ENCODE data around the gene SSU72.
A peak's percentile ranks its signal among the peaks of the same experiment; 100 is the strongest.

The SSU72 gene

DNA sequence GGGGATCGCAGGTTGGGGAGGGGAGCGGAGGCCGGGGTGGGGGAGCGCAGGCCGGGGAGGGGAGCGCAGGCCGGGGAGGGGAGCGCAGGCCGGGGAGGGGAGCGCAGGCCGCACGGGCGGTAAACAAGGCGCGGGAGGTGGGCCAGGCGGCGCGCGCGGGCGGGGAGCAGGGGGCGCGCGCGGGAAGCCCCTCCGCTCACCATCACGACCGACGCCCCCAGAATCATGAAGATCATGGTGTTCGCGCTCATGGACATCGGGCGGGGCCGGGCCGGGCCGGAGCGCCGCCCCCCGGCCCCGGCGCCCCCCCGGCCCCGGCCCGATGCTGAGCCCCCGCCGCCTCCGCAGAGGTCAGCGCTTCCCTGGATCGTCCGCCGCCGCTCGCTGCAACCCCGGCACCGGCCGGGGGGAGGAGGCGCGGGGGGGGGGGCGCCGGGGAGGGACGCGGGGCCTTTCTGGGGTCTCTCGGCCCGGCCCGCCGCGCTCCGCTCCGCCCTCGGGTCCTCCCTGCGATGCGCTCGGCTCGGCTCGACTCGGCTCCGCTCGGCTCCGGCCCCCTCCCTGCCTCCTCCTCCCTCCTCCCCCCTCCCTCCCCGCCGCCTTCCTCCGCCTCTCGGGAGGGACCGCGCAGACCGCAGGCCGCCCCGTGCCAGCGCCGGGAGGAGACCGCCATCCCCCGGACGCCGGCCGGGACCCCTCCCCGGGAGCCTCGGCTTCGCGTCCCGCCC lies 34.4 kb downstream of the SSU72 start, which contains the start of gene TMEM240:
Gene TMEM240 (minus strand): TSS at position 535 of the 728 bp plus-strand sequence. CDS start 278 bp downstream, at position 257.
- peak; percentile 89 for DNase-seq (ENCODE audit: low spot score)
- in situ Hi-C loops (cut with MboI; ENCODE audit: low pct_unique_long_range_greater_than_20kb, low sequenced_read_pairs, unreplicated experiment), result no loop called here
- TF ChIP-seq, protein P1, sequence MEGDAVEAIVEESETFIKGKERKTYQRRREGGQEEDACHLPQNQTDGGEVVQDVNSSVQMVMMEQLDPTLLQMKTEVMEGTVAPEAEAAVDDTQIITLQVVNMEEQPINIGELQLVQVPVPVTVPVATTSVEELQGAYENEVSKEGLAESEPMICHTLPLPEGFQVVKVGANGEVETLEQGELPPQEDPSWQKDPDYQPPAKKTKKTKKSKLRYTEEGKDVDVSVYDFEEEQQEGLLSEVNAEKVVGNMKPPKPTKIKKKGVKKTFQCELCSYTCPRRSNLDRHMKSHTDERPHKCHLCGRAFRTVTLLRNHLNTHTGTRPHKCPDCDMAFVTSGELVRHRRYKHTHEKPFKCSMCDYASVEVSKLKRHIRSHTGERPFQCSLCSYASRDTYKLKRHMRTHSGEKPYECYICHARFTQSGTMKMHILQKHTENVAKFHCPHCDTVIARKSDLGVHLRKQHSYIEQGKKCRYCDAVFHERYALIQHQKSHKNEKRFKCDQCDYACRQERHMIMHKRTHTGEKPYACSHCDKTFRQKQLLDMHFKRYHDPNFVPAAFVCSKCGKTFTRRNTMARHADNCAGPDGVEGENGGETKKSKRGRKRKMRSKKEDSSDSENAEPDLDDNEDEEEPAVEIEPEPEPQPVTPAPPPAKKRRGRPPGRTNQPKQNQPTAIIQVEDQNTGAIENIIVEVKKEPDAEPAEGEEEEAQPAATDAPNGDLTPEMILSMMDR (IDR thresholded peaks at IDR 0.05; ENCODE audit: extremely low read depth, insufficient read depth, missing control alignments), result no peak

- TF ChIP-seq, protein P1 (IDR thresholded peaks at IDR 0.05; ENCODE audit: extremely low read depth, insufficient read depth, missing control alignments), result no peak
- in situ Hi-C loops (cut with MboI; ENCODE audit: low pct_unique_long_range_greater_than_20kb, low sequenced_read_pairs, unreplicated experiment), result no loop called here
- peak; percentile 54 for DNase-seq (ENCODE audit: low spot score)
Measured at GRCh38 chr1:1539310-1540089, 35.2 kb downstream of the SSU72 start.

DNA sequence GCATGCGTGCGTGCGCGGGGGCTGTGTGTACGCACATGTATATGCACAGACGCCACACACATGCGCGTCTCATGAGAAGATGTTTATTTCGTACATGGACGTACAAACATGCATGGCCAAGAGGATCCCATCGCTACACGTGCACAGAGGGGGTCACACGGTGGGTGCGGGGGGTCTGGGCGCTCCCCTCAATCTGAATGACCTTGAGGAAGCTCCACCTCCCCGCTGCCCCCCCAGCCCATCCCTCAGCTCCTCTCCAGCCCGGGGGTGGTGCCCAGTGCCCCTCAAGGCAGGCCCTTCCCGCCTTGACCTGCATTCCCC lies 35.7 kb downstream of the SSU72 start:
- no peak for DNase-seq (ENCODE audit: low spot score)
- TF ChIP-seq, protein P1 (IDR thresholded peaks at IDR 0.05; ENCODE audit: extremely low read depth, insufficient read depth, missing control alignments), result no peak
- in situ Hi-C loops (cut with MboI; ENCODE audit: low pct_unique_long_range_greater_than_20kb, low sequenced_read_pairs, unreplicated experiment), result no loop called here

DNA sequence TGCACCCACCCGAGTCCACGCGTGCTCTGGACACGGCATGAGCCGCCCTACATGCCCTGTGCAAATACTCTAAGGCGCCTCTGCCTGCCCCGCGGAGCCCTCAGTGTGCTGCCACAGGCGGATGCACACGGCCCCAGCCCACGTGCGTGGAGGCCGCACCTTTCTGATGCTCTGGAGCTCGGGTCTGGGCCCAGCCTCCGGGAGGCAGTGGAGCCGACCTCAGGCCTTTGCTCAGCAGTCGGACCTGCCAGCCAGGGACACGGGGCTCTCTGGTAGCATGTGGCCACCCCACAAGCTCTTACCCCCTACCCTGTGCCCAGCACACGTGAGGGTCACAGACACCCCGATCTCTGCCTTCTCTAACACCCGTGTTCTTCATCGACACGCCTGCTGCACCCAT lies 36.3 kb downstream of the SSU72 start:
- in situ Hi-C loops (cut with MboI; ENCODE audit: low pct_unique_long_range_greater_than_20kb, low sequenced_read_pairs, unreplicated experiment), result no loop called here
- TF ChIP-seq, protein P1 (IDR thresholded peaks at IDR 0.05; ENCODE audit: extremely low read depth, insufficient read depth, missing control alignments), result no peak
- DNase-seq (ENCODE audit: low spot score), result no peak

DNA sequence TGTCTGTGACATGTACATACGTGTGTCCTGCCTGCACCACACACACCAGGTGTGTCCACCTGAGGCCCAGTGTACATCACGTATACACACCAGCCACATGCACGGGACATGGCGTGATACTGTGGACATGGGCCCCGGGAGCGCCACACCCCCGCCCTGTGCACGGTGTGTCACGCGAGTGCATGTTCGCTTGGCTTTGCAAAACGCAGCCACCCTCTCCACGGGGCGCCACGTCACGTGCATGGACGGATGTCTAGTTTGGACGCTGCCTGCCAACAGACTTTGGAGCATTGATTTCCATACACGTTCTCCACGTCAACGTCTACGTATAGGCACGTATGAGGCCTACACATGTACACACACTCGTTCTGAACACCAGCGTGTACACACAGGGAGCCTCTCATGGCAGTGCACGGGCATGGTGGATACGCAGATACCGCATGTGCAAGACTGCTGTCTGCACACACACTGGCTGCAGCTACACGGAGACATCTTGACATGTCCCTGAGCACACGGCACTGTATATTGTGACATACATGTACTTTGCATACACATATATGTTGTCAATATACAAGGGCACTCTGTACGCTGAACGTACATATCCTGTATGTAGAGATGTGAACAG lies 36.9 kb downstream of the SSU72 start:
- TF ChIP-seq, protein P1 (IDR thresholded peaks at IDR 0.05; ENCODE audit: extremely low read depth, insufficient read depth, missing control alignments), result no peak
- in situ Hi-C loops (cut with MboI; ENCODE audit: low pct_unique_long_range_greater_than_20kb, low sequenced_read_pairs, unreplicated experiment), result no loop called here
- DNase-seq (ENCODE audit: low spot score), result no peak

DNA sequence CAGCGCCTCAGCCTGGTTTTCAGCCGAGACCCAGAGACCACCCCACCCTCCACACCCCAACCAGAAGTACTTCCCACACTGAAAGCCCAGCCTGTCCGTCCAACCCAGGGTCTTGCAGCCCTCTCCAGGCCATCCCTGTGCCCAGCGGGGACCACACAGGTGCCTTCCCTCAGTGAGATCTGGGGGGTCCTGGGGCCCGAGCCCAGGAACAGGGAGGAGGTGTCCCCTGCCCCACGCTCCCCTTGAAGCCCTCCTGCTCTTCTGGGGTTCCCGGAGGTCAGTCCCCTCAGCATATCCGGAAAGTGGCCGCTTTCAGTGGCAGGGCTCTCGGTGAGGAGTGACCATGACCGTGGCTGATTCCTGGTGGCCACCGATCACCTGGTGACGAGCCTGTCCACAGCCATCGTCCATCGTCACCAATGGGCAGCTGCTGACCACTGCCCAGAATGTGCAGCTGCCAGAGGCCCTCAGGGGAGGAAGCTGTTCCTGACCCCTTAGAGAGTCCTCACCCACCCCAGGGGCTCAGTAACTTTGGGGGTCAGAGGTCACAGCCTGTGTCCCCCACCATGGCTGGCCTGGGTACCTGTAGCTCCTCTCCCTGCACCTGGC lies 37.6 kb downstream of the SSU72 start:
- no peak for DNase-seq (ENCODE audit: low spot score)
- in situ Hi-C loops (cut with MboI; ENCODE audit: low pct_unique_long_range_greater_than_20kb, low sequenced_read_pairs, unreplicated experiment), result no loop called here
- TF ChIP-seq, protein P1 (IDR thresholded peaks at IDR 0.05; ENCODE audit: extremely low read depth, insufficient read depth, missing control alignments), result no peak

Data from GM13977 (cell line).